HEK293 (cell line): ENCODE measurements around the gene SMPDL3A.

Source experiments
- CTCF ChIA-PET: fragments of 350-600 bp; formaldehyde crosslinking; extraction: SDS; loops from one replicate; lab custom pipeline; 2021; ENCODE audit warnings: antibody characterized with exemption; lab: Yijun Ruan, JAX
- POLR2A ChIA-PET: fragments of 300-600 bp; formaldehyde crosslinking; extraction: SDS; loops from one replicate; lab custom pipeline; 2020; ENCODE audit warnings: antibody characterized with exemption, inconsistent platforms; lab: Yijun Ruan, JAX
- H3K27ac ChIP-seq: fragments of 200-500 bp; sonication (Bioruptor generic); 2 replicates; pipeline ENCODE4 v1.5.1; 2014; ENCODE audit warnings: low read depth, low read length, control low read depth, inconsistent platforms; ENCODE audit errors: extremely low read depth
- H3K36me3 ChIP-seq, 2 experiments: fragments of 200-500 bp in 1 of 2; sonication (Bioruptor generic) in 1 of 2; 1 replicate in 1 of 2; 2 replicates in 1 of 2; pipeline ENCODE4 v1.5.1; 2014 to 2017; ENCODE audit warnings: inconsistent platforms in 2 of 2, low read length in 2 of 2; ENCODE audit not compliant: control insufficient read depth in 2 of 2, insufficient read depth in 1 of 2
- H3K4me1 ChIP-seq: fragments of 200-500 bp; sonication (Bioruptor generic); 2 replicates; pipeline ENCODE4 v1.5.1; 2014; ENCODE audit warnings: mild to moderate bottlenecking, low read length, inconsistent platforms; ENCODE audit not compliant: control insufficient read depth, insufficient read depth
- H3K4me3 ChIP-seq: 2 replicates; pipeline ENCODE4 v1.5.1; 2011; ENCODE audit warnings: low read depth, mild to moderate bottlenecking, control low read depth, low read length, moderate library complexity
- H3K9me3 ChIP-seq: fragments of 200-500 bp; sonication (Bioruptor generic); 2 replicates; pipeline ENCODE4 v1.5.1; 2014; ENCODE audit warnings: low read depth, low read length, inconsistent platforms; ENCODE audit not compliant: control insufficient read depth, insufficient read depth
- BCL11B ChIP-seq: fragments of 450-650 bp; formaldehyde crosslinking; IDR thresholded peaks from 2 replicates; pipeline ENCODE4 v1.5.1; 2016; ENCODE audit warnings: low read depth, missing biosample characterization, missing genetic modification characterization
- GLIS2 ChIP-seq: fragments of 450-650 bp; formaldehyde crosslinking; IDR thresholded peaks from 2 replicates; pipeline ENCODE4 v1.5.1; 2016; ENCODE audit warnings: missing biosample characterization, missing genetic modification characterization
- PRDM1 ChIP-seq: fragments of 450-650 bp; formaldehyde crosslinking; IDR thresholded peaks from 2 replicates; pipeline ENCODE4; 2016; ENCODE audit warnings: missing biosample characterization, missing genetic modification characterization
- SALL2 ChIP-seq: fragments of 450-650 bp; formaldehyde crosslinking; IDR thresholded peaks from 2 replicates; pipeline ENCODE4 v1.5.0; 2017; ENCODE audit warnings: missing biosample characterization, mild to moderate bottlenecking, missing genetic modification characterization, borderline replicate concordance
- SP3 ChIP-seq: fragments of 450-650 bp; formaldehyde crosslinking; IDR thresholded peaks from 2 replicates; pipeline ENCODE4 v1.5.1; 2016; ENCODE audit warnings: missing biosample characterization, missing genetic modification characterization
- TRIM28 ChIP-seq: IDR thresholded peaks from 2 replicates; pipeline ENCODE4 v1.6.1; 2011; ENCODE audit warnings: low read length, control low read depth, borderline replicate concordance
- ZFHX2 ChIP-seq: fragments of 450-650 bp; formaldehyde crosslinking; conservative IDR thresholded peaks from 2 replicates; pipeline ENCODE4 v1.5.1; 2016; ENCODE audit warnings: missing biosample characterization, missing genetic modification characterization
- ZNF140 ChIP-seq: fragments of 450-650 bp; formaldehyde crosslinking; IDR thresholded peaks from 2 replicates; pipeline ENCODE4 v1.5.1; 2016; ENCODE audit warnings: missing biosample characterization, missing genetic modification characterization
- ZNF146 ChIP-seq: fragments of 450-650 bp; formaldehyde crosslinking; IDR thresholded peaks from 2 replicates; pipeline ENCODE4 v1.5.1; 2016; ENCODE audit warnings: missing biosample characterization, missing genetic modification characterization
- ZNF155 ChIP-seq: fragments of 450-650 bp; formaldehyde crosslinking; IDR thresholded peaks from 2 replicates; pipeline ENCODE4 v1.5.1; 2016; ENCODE audit warnings: missing biosample characterization, missing genetic modification characterization
- ZNF2 ChIP-seq: fragments of 450-650 bp; formaldehyde crosslinking; IDR thresholded peaks from 2 replicates; pipeline ENCODE4 v1.5.1; 2016; ENCODE audit warnings: missing biosample characterization, missing genetic modification characterization
- ZNF280C ChIP-seq: fragments of 450-650 bp; formaldehyde crosslinking; IDR thresholded peaks from 2 replicates; pipeline ENCODE4 v1.5.1; 2016; ENCODE audit warnings: missing biosample characterization, missing genetic modification characterization
- ZNF433 ChIP-seq: fragments of 450-650 bp; formaldehyde crosslinking; IDR thresholded peaks from 2 replicates; pipeline ENCODE4 v1.5.1; 2016; ENCODE audit warnings: missing biosample characterization, missing genetic modification characterization, low read depth
- ZNF677 ChIP-seq: fragments of 450-650 bp; IDR thresholded peaks from 2 replicates; pipeline ENCODE4 v1.5.0; 2018; ENCODE audit warnings: missing biosample characterization, mild to moderate bottlenecking, missing genetic modification characterization, moderate library complexity
- ZSCAN16 ChIP-seq: fragments of 450-650 bp; formaldehyde crosslinking; IDR thresholded peaks from 2 replicates; pipeline ENCODE4 v1.5.1; 2016; ENCODE audit warnings: missing biosample characterization, missing genetic modification characterization
- TF ChIP-seq, protein P1 (sequence below): fragments of 450-650 bp; formaldehyde crosslinking; IDR thresholded peaks from 2 replicates; pipeline ENCODE4; 2016; ENCODE audit warnings: missing biosample characterization, missing genetic modification characterization
- TF ChIP-seq, protein P2 (sequence below): fragments of 450-650 bp; formaldehyde crosslinking; IDR thresholded peaks from 2 replicates; pipeline ENCODE4 v1.5.1; 2016; ENCODE audit warnings: missing biosample characterization, missing genetic modification characterization

The SMPDL3A gene

GRCh38 chr6:122770835-122771601 lies 18.0 kb upstream of the SMPDL3A start:
- no peak overlapping the region for H3K4me3 ChIP-seq
- no peaks in the 10 kb centered on the region for H3K4me1 ChIP-seq
- CTCF ChIA-PET: interaction anchor here (0.9 to 2.4 kb wide), 2 partner anchors 24 to 68 kb away, joined by 3 to 11 read pairs; no protein-coding TSS in a partner anchor
- H3K9me3 ChIP-seq: no peaks in the 10 kb centered on the region
- H3K27ac ChIP-seq: no peak overlapping the region
- POLR2A ChIA-PET: no interaction called here
- TF ChIP-seq SALL2 (tag by site-specific recombination): no peak
- TF ChIP-seq, protein P1, sequence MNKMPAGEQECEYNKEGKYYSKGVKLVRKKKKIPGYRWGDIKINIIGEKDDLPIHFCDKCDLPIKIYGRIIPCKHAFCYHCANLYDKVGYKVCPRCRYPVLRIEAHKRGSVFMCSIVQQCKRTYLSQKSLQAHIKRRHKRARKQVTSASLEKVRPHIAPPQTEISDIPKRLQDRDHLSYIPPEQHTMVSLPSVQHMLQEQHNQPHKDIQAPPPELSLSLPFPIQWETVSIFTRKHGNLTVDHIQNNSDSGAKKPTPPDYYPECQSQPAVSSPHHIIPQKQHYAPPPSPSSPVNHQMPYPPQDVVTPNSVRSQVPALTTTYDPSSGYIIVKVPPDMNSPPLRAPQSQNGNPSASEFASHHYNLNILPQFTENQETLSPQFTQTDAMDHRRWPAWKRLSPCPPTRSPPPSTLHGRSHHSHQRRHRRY (tag by site-specific recombination): no peak
- no peak for TF ChIP-seq ZNF140 (tag by site-specific recombination)
- TF ChIP-seq ZSCAN16 (tag by site-specific recombination): no peak
- no peak for TF ChIP-seq PRDM1 (tag by site-specific recombination)
- TF ChIP-seq SP3 (tag by site-specific recombination): no peak
- TF ChIP-seq TRIM28: 0 out of 2 replicates have a peak, but pooled peaks have one; percentile 38
- H3K36me3 ChIP-seq: no peaks in the 10 kb centered on the region

GRCh38 chr6:122772724-122773415 lies 16.2 kb upstream of the SMPDL3A start:
- no peaks in the 10 kb centered on the region for H3K36me3 ChIP-seq
- no peak overlapping the region for H3K27ac ChIP-seq
- TF ChIP-seq, protein P2, sequence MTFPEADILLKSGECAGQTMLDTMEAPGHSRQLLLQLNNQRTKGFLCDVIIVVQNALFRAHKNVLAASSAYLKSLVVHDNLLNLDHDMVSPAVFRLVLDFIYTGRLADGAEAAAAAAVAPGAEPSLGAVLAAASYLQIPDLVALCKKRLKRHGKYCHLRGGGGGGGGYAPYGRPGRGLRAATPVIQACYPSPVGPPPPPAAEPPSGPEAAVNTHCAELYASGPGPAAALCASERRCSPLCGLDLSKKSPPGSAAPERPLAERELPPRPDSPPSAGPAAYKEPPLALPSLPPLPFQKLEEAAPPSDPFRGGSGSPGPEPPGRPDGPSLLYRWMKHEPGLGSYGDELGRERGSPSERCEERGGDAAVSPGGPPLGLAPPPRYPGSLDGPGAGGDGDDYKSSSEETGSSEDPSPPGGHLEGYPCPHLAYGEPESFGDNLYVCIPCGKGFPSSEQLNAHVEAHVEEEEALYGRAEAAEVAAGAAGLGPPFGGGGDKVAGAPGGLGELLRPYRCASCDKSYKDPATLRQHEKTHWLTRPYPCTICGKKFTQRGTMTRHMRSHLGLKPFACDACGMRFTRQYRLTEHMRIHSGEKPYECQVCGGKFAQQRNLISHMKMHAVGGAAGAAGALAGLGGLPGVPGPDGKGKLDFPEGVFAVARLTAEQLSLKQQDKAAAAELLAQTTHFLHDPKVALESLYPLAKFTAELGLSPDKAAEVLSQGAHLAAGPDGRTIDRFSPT (tag by site-specific recombination): peak; percentile 71; the same call in 1 of the 2 replicates
- no peak for TF ChIP-seq ZNF2 (tag by site-specific recombination)
- no peak for TF ChIP-seq ZNF155
- no peak for TF ChIP-seq PRDM1 (tag by site-specific recombination)
- no peak for TF ChIP-seq ZNF433 (tag by site-specific recombination)
- H3K4me3 ChIP-seq: no peak overlapping the region
- POLR2A ChIA-PET: interaction anchor here (1.4 kb wide), 1 partner anchor 16 kb away, joined by 5 read pairs; the partner anchor contains the start of gene SMPDL3A
- CTCF ChIA-PET: interaction anchor here (1.2 kb wide), 1 partner anchor 17 kb away, joined by 3 read pairs; the partner anchor contains the start of gene SMPDL3A
- no peaks in the 10 kb centered on the region for H3K4me1 ChIP-seq
- no peaks in the 10 kb centered on the region for H3K9me3 ChIP-seq

DNA sequence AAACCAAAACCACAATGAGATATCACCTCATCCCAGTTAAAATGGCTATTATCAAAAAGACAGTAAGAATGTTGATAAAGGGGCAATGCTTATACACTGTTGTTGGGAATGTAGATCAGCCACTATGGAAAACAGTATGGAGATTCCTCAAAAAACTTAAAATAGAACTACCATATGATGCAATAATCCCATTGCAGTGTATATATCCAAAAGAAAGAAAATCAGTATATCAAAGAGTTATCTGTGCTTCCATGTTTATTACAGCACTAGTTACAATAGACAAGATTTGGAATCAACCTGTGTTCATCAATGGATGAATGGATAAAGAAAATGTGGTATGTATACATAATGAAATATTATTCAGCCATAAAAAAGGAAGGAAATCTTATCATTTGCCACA lies 13.1 kb upstream of the SMPDL3A start:
- Histone ChIP-seq H3K9me3 (no peaks in the 10 kb centered on the region), H3K36me3 (no peaks in the 10 kb centered on the region), H3K4me1 (no peaks in the 10 kb centered on the region), H3K27ac (no peak overlapping the region), H3K4me3 (no peak overlapping the region)
- CTCF ChIA-PET: interaction anchor here (0.7 to 1.2 kb wide), 2 partner anchors 32 to 281 kb away, joined by 3 read pairs; no protein-coding TSS in a partner anchor
- TF ChIP-seq ZNF677 (no peak), ZNF146 (tag by site-specific recombination) (0 out of 2 replicates have a peak, but pooled peaks have one; percentile 37)
- POLR2A ChIA-PET: no interaction called here

DNA sequence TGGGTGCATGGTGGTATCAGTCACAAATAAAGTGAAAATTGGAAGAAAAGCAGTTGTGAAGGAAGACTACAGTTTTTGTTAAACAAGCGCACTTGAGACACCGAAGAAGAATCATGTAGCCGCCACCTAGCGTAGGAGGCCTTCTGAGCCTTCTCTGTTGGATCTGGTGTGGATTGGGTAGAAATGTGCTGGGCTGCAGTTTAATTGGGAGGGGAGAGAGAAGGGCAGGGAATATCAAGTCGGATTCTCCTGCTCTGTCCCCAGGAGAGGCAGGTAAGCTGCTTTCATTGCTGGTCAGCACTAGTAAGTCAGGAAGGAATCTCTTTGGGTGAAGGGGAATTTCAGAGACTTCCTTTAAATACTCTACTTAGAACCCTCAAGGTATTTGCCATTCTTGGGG lies 10.8 kb upstream of the SMPDL3A start:
- no peak overlapping the region for H3K27ac ChIP-seq
- H3K4me1 ChIP-seq: no peaks in the 10 kb centered on the region
- CTCF ChIA-PET: no interaction called here
- POLR2A ChIA-PET: no interaction called here
- no peaks in the 10 kb centered on the region for H3K36me3 ChIP-seq
- H3K9me3 ChIP-seq: no peaks in the 10 kb centered on the region
- TF ChIP-seq ZFHX2 (tag by site-specific recombination) (no peak), GLIS2 (no peak), BCL11B (tag by site-specific recombination) (no peak), ZNF280C (tag by site-specific recombination) (no peak)
- TF ChIP-seq, protein P1 (tag by site-specific recombination): no peak
- H3K4me3 ChIP-seq: no peak overlapping the region
